ENCODE measurements around the gene LILRA6. TPM values are rescaled to one million over a fixed set of nuclear protein-coding genes. Genes with fewer than 3 reads are reported as not detected.
"Not testable (repeated sequence)": the region's sequence is repeated elsewhere in the genome, so short reads cannot be mapped to it uniquely, and the experiment has no call there.

The LILRA6 gene
- total RNA-seq, 1 donor from 2014 or later = under 0.01 TPM

DNA sequence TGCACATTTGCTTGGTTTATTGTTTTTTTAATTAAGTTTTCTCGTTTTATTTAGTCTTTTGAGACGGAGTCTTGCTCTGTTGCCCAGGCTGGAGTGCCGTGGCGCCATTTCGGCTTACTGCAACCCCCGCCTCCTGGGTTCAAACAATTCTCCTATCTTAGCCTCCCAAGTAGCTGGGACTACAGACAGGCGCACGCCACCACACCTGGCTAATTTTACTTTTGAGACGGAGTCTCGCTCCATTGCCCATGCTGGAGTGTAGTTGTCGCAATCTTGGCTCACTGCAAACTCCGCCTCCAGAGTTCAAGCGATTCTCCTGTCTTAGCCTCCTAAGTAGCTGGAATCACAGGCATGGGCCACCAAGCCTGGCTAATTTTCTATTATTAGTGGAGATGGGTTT, 40.6 kb downstream of the LILRA6 start:
- peaks cover 50 to 59% (median 52%) of the 10 kb centered on the region in 3 donors for H3K4me1 ChIP-seq (ENCODE audit: control insufficient read depth in 3 of 3, insufficient read depth in 3 of 3, low read length in 3 of 3)
- no peaks in the 10 kb centered on the region for H3K9me3 ChIP-seq (ENCODE audit: control insufficient read depth in 3 of 3, low read length in 3 of 3)
- peak overlapping the region; percentile 95 for H3K27ac ChIP-seq (ENCODE audit: low read depth, low read length)
- peak overlapping the region; percentile 90 to 98 (median 94) for H3K4me3 ChIP-seq (ENCODE audit: low read length in 3 of 3)
- peak overlapping the region; percentile 96 to 98 (median 96) for H3K9ac ChIP-seq (ENCODE audit: low read depth in 1 of 3, low read length in 3 of 3)
- no peaks in the 10 kb centered on the region for H3K27me3 ChIP-seq (ENCODE audit: control insufficient read depth in 3 of 3, insufficient read depth in 3 of 3, low read length in 3 of 3)
- peaks cover 36 to 49% (median 45%) of the 10 kb centered on the region in 3 donors for H3K36me3 ChIP-seq (ENCODE audit: control insufficient read depth in 3 of 3, insufficient read depth in 3 of 3, low read length in 3 of 3)

- Histone ChIP-seq H3K27ac (ENCODE audit: low read depth, low read length) (peak overlapping the region; percentile 95), H3K27me3 (ENCODE audit: control insufficient read depth in 3 of 3, insufficient read depth in 3 of 3, low read length in 3 of 3) (no peaks in the 10 kb centered on the region), H3K4me1 (ENCODE audit: control insufficient read depth in 3 of 3, insufficient read depth in 3 of 3, low read length in 3 of 3) (peaks cover 43 to 52% (median 45%) of the 10 kb centered on the region in 3 donors), H3K4me3 (ENCODE audit: low read length in 3 of 3) (peak overlapping the region; percentile 90 to 98 (median 94)), H3K9ac (ENCODE audit: low read depth in 1 of 3, low read length in 3 of 3) (peak overlapping the region; percentile 96 to 98 (median 96)), H3K9me3 (ENCODE audit: control insufficient read depth in 3 of 3, low read length in 3 of 3) (no peaks in the 10 kb centered on the region), H3K36me3 (ENCODE audit: control insufficient read depth in 3 of 3, insufficient read depth in 3 of 3, low read length in 3 of 3) (peaks cover 29 to 41% (median 38%) of the 10 kb centered on the region in 3 donors)
Measured at GRCh38 chr19:54201172-54201701, 41.4 kb downstream of the LILRA6 start.

DNA sequence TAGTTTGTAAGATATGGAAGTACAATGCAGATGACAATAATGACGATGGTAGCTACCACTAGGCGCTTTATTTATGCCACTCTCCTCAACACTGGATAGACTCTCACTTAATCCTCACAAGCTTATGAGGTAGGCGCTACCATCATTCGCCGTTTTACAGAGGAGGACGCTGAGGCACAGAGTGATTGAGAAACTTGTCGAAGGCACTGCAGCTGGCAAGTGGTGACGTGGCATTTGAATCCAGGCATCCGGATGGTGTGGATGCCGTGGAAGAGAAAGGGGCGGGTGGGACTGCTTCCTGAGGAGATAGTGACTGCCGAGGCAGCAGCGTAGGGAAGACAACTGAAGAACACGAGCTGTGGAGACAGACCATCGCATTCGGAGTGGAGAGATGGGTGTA, 43.2 kb downstream of the LILRA6 start:
- Histone ChIP-seq H3K27me3 (ENCODE audit: control insufficient read depth in 3 of 3, insufficient read depth in 3 of 3, low read length in 3 of 3) (no peaks in the 10 kb centered on the region), H3K4me3 (ENCODE audit: low read length in 3 of 3) (no peak overlapping the region), H3K4me1 (ENCODE audit: control insufficient read depth in 3 of 3, insufficient read depth in 3 of 3, low read length in 3 of 3) (peaks cover 31 to 34% (median 31%) of the 10 kb centered on the region in 3 donors), H3K27ac (ENCODE audit: low read depth, low read length) (no peak overlapping the region), H3K36me3 (ENCODE audit: control insufficient read depth in 3 of 3, insufficient read depth in 3 of 3, low read length in 3 of 3) (peaks cover 19 to 27% (median 26%) of the 10 kb centered on the region in 3 donors), H3K9ac (ENCODE audit: low read depth in 1 of 3, low read length in 3 of 3) (no peak overlapping the region), H3K9me3 (ENCODE audit: control insufficient read depth in 3 of 3, low read length in 3 of 3) (no peaks in the 10 kb centered on the region)

GRCh38 chr19:54197121-54197520, 45.5 kb downstream of the LILRA6 start:
- peaks cover 12 to 14% (median 13%) of the 10 kb centered on the region in 3 donors for H3K4me1 ChIP-seq (ENCODE audit: control insufficient read depth in 3 of 3, insufficient read depth in 3 of 3, low read length in 3 of 3)
- no peaks in the 10 kb centered on the region for H3K9me3 ChIP-seq (ENCODE audit: control insufficient read depth in 3 of 3, low read length in 3 of 3)
- H3K4me3 ChIP-seq (ENCODE audit: low read length in 3 of 3) = no peak overlapping the region
- no peak overlapping the region for H3K27ac ChIP-seq (ENCODE audit: low read depth, low read length)
- no peaks in the 10 kb centered on the region for H3K27me3 ChIP-seq (ENCODE audit: control insufficient read depth in 3 of 3, insufficient read depth in 3 of 3, low read length in 3 of 3)
- H3K9ac ChIP-seq (ENCODE audit: low read depth in 1 of 3, low read length in 3 of 3) = no peak overlapping the region
- peaks cover 13 to 23% (median 17%) of the 10 kb centered on the region in 3 donors for H3K36me3 ChIP-seq (ENCODE audit: control insufficient read depth in 3 of 3, insufficient read depth in 3 of 3, low read length in 3 of 3)

DNA sequence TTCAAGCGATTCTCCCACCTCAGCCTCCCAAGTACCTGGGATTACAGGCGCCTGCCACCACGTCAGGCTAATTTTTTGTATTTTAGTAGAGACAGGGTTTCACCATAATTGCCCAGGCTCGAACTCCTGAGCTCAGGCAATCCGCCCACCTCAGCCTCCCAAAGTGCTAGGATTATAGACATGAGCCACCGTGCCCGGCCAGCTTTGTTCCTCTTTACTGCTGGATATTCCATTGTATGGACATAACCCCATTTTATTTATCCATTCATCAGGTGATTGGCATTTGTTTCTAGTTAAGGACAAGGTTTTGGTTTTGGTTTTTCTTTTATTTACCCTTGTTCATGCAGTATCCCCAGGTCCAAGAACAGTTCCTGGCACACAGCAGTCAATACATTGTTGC, 46.1 kb downstream of the LILRA6 start:
- Histone ChIP-seq H3K4me3 (ENCODE audit: low read length in 3 of 3) (no peak overlapping the region), H3K27ac (ENCODE audit: low read depth, low read length) (no peak overlapping the region), H3K9me3 (ENCODE audit: control insufficient read depth in 3 of 3, low read length in 3 of 3) (no peaks in the 10 kb centered on the region), H3K9ac (ENCODE audit: low read depth in 1 of 3, low read length in 3 of 3) (no peak overlapping the region), H3K27me3 (ENCODE audit: control insufficient read depth in 3 of 3, insufficient read depth in 3 of 3, low read length in 3 of 3) (no peaks in the 10 kb centered on the region), H3K36me3 (ENCODE audit: control insufficient read depth in 3 of 3, insufficient read depth in 3 of 3, low read length in 3 of 3) (peaks cover 14 to 19% (median 18%) of the 10 kb centered on the region in 3 donors), H3K4me1 (ENCODE audit: control insufficient read depth in 3 of 3, insufficient read depth in 3 of 3, low read length in 3 of 3) (peaks cover 12 to 14% (median 13%) of the 10 kb centered on the region in 3 donors)

DNA sequence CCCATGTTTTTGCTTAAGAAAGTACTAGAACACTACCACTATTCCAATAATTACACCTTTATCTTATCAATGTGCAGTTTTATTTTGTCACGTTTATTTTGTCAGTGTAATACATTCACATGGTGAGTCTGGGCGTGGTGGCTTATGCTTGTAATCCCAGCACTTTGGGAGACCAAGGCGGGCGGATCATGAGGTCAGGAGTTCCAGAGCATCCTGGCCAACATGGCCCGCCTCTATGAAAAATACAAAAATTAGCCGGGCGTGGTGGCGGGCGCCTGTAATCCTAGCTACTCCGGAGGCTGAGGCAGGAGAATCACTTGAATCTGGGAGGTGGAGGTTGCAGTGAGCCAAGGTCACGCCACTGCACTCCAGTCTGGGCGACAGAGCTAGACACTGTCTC, 48.1 kb downstream of the LILRA6 start:
- not testable (repeated sequence) for H3K27ac ChIP-seq (ENCODE audit: low read depth, low read length); H3K4me3 ChIP-seq (ENCODE audit: low read length in 3 of 3); H3K27me3 ChIP-seq (ENCODE audit: control insufficient read depth in 3 of 3, insufficient read depth in 3 of 3, low read length in 3 of 3); H3K9me3 ChIP-seq (ENCODE audit: control insufficient read depth in 3 of 3, low read length in 3 of 3); H3K9ac ChIP-seq (ENCODE audit: low read depth in 1 of 3, low read length in 3 of 3)
- H3K36me3 ChIP-seq (ENCODE audit: control insufficient read depth in 3 of 3, insufficient read depth in 3 of 3, low read length in 3 of 3) = peaks cover 10 to 18% (median 13%) of the 10 kb centered on the region in 3 donors
- H3K4me1 ChIP-seq (ENCODE audit: control insufficient read depth in 3 of 3, insufficient read depth in 3 of 3, low read length in 3 of 3) = peaks cover 10 to 12% (median 11%) of the 10 kb centered on the region in 3 donors

DNA sequence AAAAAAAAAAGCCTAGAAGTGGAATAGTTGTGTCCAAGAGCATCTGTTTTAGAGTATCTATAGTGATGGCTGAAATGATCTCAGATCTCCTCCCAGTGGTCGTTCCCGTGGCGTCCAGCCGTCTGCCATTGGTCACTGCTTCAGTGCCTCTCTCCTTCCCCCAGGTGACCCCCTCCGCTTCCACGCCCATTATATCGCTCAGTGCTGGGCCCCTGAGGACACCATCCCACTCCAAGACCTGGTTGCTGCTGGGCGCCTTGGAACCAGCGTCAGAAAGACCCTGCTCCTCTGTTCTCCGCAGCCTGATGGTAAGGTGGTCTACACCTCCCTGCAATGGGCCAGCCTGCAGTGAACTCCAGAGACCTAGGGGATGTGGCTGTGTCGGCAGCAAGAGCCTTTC, 49.6 kb downstream of the LILRA6 start:
- Histone ChIP-seq H3K27ac (ENCODE audit: low read depth, low read length) (no peak overlapping the region), H3K27me3 (ENCODE audit: control insufficient read depth in 3 of 3, insufficient read depth in 3 of 3, low read length in 3 of 3) (no peaks in the 10 kb centered on the region), H3K4me3 (ENCODE audit: low read length in 3 of 3) (no peak overlapping the region), H3K9me3 (ENCODE audit: control insufficient read depth in 3 of 3, low read length in 3 of 3) (no peaks in the 10 kb centered on the region), H3K4me1 (ENCODE audit: control insufficient read depth in 3 of 3, insufficient read depth in 3 of 3, low read length in 3 of 3) (peaks cover 16 to 23% (median 18%) of the 10 kb centered on the region in 3 donors), H3K9ac (ENCODE audit: low read depth in 1 of 3, low read length in 3 of 3) (no peak overlapping the region), H3K36me3 (ENCODE audit: control insufficient read depth in 3 of 3, insufficient read depth in 3 of 3, low read length in 3 of 3) (peaks cover 10 to 18% (median 13%) of the 10 kb centered on the region in 3 donors)

GRCh38 chr19:54191811-54192453, 50.7 kb downstream of the LILRA6 start:
- H3K27me3 ChIP-seq (ENCODE audit: control insufficient read depth in 3 of 3, insufficient read depth in 3 of 3, low read length in 3 of 3) = no peaks in the 10 kb centered on the region
- no peaks in the 10 kb centered on the region for H3K9me3 ChIP-seq (ENCODE audit: control insufficient read depth in 3 of 3, low read length in 3 of 3)
- peak overlapping the region; percentile 93 to 97 (median 97) for H3K9ac ChIP-seq (ENCODE audit: low read depth in 1 of 3, low read length in 3 of 3)
- H3K27ac ChIP-seq (ENCODE audit: low read depth, low read length) = peak overlapping the region; percentile 100
- peaks cover 16 to 24% (median 18%) of the 10 kb centered on the region in 3 donors for H3K4me1 ChIP-seq (ENCODE audit: control insufficient read depth in 3 of 3, insufficient read depth in 3 of 3, low read length in 3 of 3)
- peaks cover 10 to 21% (median 13%) of the 10 kb centered on the region in 3 donors for H3K36me3 ChIP-seq (ENCODE audit: control insufficient read depth in 3 of 3, insufficient read depth in 3 of 3, low read length in 3 of 3)
- peak overlapping the region; percentile 88 to 95 (median 93) for H3K4me3 ChIP-seq (ENCODE audit: low read length in 3 of 3)

DNA sequence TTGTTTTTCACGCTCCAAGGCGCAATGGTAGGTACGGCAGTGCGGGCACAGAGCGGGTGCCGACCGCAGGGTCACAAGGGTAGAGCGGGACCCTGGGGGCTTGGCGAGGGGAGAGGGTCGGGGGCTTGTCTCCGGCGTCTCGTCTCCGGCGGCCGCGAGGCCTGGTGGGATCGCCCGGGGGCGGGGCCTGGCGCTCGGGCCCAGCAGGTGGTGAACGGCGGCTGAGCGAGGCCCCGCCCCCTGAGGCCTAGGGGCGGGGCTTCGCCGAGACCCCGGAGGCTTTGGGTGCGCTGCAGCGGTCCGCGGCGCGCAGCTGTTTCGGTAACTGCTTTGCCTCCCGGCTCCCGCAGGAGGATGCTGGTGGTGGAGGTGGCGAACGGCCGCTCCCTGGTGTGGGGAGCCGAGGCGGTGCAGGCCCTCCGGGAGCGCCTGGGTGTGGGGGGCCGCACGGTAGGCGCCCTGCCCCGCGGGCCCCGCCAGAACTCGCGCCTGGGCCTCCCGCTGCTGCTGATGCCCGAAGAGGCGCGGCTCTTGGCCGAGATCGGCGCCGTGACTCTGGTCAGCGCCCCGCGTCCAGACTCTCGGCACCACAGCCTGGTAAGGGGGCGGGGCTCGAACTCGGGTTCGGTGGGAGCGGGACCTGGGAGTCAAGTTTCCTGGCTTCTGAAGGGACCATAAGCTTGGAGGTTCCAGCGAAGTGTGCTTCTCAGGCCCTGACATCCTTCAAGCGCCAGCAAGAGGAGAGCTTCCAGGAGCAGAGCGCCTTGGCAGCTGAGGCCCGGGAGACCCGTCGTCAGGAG, 51.4 kb downstream of the LILRA6 start, which contains the start of gene TSEN34:
Gene TSEN34 (plus strand): TSS at position 298 of the 800 bp plus-strand sequence. CDS start 57 bp downstream, at position 355.
- Histone ChIP-seq H3K9me3 (ENCODE audit: control insufficient read depth in 3 of 3, low read length in 3 of 3) (no peaks in the 10 kb centered on the region), H3K27ac (ENCODE audit: low read depth, low read length) (peak within 1 kb of the TSS; percentile 100), H3K27me3 (ENCODE audit: control insufficient read depth in 3 of 3, insufficient read depth in 3 of 3, low read length in 3 of 3) (no peaks in the 10 kb centered on the region), H3K36me3 (ENCODE audit: control insufficient read depth in 3 of 3, insufficient read depth in 3 of 3, low read length in 3 of 3) (peaks cover 10 to 22% (median 13%) of the 10 kb centered on the region in 3 donors), H3K9ac (ENCODE audit: low read depth in 1 of 3, low read length in 3 of 3) (peak within 1 kb of the TSS; percentile 93 to 97 (median 97)), H3K4me3 (ENCODE audit: low read length in 3 of 3) (peak within 1 kb of the TSS; percentile 88 to 95 (median 93)), H3K4me1 (ENCODE audit: control insufficient read depth in 3 of 3, insufficient read depth in 3 of 3, low read length in 3 of 3) (peaks cover 16 to 24% (median 18%) of the 10 kb centered on the region in 3 donors)

All from skeletal muscle tissue (tissue), 4 donors.